HepG2 (cell line): Measurements from ENCODE around the gene ESX1. TPM values are rescaled to one million over a fixed set of nuclear protein-coding genes. Genes with fewer than 3 reads are reported as not detected.

Source experiments
- ATAC-seq: fragments of 200-7000 bp; cut with Tn5 transposase; 3 replicates; pipeline ENCODE4 v1.9.1; 2020; ENCODE audit warnings: mild to moderate bottlenecking, moderate library complexity
- BruUV-seq: library from RNA; stranded (reverse); fragments of 400-500 nt; replicated peaks from 2 replicates; lab custom pipeline; 2021; lab: Mats Ljungman, UMichigan
- CTCF ChIA-PET: fragments of 300-600 bp; formaldehyde crosslinking; extraction: SDS; loops from one replicate; lab custom pipeline; 2021; ENCODE audit warnings: low total read pairs, inconsistent platforms, low intra/inter-chr PET ratio; lab: Yijun Ruan, JAX
- POLR2A ChIA-PET: fragments of 350-600 bp; sonication (Branson Sonifier 250); formaldehyde crosslinking; loops from one replicate; lab custom pipeline; 2020; ENCODE audit warnings: antibody characterized with exemption, inconsistent platforms; lab: Yijun Ruan, JAX
- DNase-seq: peaks from one replicate; pipeline ENCODE4 v3.0.0-alpha.2; 2015; ENCODE audit warnings: low spot score
- FAIRE-seq: peaks from 3 replicates; lab custom pipeline; 2011; peaks lifted over from hg19 to GRCh38; lab: Jason Lieb, UNC
- H2AFZ ChIP-seq: one replicate; pipeline ENCODE4 v1.6.1; 2011; ENCODE audit warnings: low read length, inconsistent platforms
- H3K27ac ChIP-seq: fragments of 300-600 bp; 3 replicates; pipeline ENCODE4 v1.8.0; 2011; ENCODE audit warnings: mixed run types, mild to moderate bottlenecking, mixed read lengths, low read length, inconsistent platforms; ENCODE audit not compliant: insufficient read depth; ENCODE audit errors: extremely low read length
- H3K27me3 ChIP-seq, 2 experiments: fragments of 200-600 bp in 1 of 2; 2 replicates in 1 of 2; 3 replicates in 1 of 2; pipeline versions ENCODE4 v1.6.0 to v1.8.0; 2011; ENCODE audit warnings: low read length in 2 of 2, mild to moderate bottlenecking in 2 of 2, moderate library complexity in 2 of 2, inconsistent platforms in 1 of 2; ENCODE audit not compliant: insufficient read depth in 2 of 2, control insufficient read depth in 1 of 2
- H3K36me3 ChIP-seq, 2 experiments: fragments of 200-600 bp in 1 of 2; replicated peaks in 1 of 2; 2 replicates in 1 of 2; 3 replicates in 1 of 2; pipeline versions ENCODE4 v1.5.1 to v1.8.0; 2011; ENCODE audit warnings: low read length in 2 of 2, inconsistent platforms in 1 of 2; ENCODE audit not compliant: insufficient read depth in 2 of 2, control insufficient read depth in 1 of 2
- H3K4me1 ChIP-seq: 2 replicates; pipeline ENCODE4 v1.5.1; 2012; ENCODE audit warnings: low read length, inconsistent platforms; ENCODE audit not compliant: insufficient read depth
- H3K4me2 ChIP-seq: 2 replicates; pipeline ENCODE4 v1.6.0; 2011; ENCODE audit warnings: low read depth, low read length, inconsistent platforms
- H3K4me3 ChIP-seq, 3 experiments: fragments of 200-600 bp in 1 of 3; sonication (generic), shearing (Covaris generic) in 1 of 3; replicated peaks in 1 of 3; 2 replicates each; pipeline ENCODE4 v1.5.1; 2011 to 2016; ENCODE audit warnings: low read length in 3 of 3, inconsistent platforms in 2 of 3, low read depth in 2 of 3, mild to moderate bottlenecking in 2 of 3, control low read depth in 1 of 3, mixed read lengths in 1 of 3; ENCODE audit not compliant: insufficient read depth in 1 of 3
- H3K79me2 ChIP-seq: one replicate; pipeline ENCODE4 v1.6.1; 2011; ENCODE audit warnings: low read length, inconsistent platforms; ENCODE audit not compliant: insufficient read depth
- H3K9ac ChIP-seq: 2 replicates; pipeline ENCODE4 v1.6.0; 2011; ENCODE audit warnings: mild to moderate bottlenecking, low read depth, low read length, inconsistent platforms; ENCODE audit not compliant: insufficient read depth
- H3K9me3 ChIP-seq: 2 replicates; pipeline ENCODE4 v1.5.1; 2012; ENCODE audit warnings: mild to moderate bottlenecking, low read length
- H4K20me1 ChIP-seq: 2 replicates; pipeline ENCODE4 v1.6.0; 2011; ENCODE audit warnings: inconsistent platforms, mild to moderate bottlenecking, low read length, moderate library complexity; ENCODE audit not compliant: insufficient read depth
- CTCF ChIP-seq: sonication (generic); formaldehyde crosslinking; IDR thresholded peaks from 2 replicates; pipeline ENCODE4 v1.5.0; 2020; ENCODE audit warnings: mild to moderate bottlenecking, missing genetic modification reagents, moderate library complexity
- SIX1 ChIP-seq: sonication (generic); formaldehyde crosslinking; IDR thresholded peaks from 2 replicates; pipeline ENCODE4 v1.4.0; 2020; ENCODE audit warnings: missing genetic modification reagents, borderline replicate concordance
- STAT5B ChIP-seq: sonication (generic); formaldehyde crosslinking; IDR thresholded peaks from 2 replicates; pipeline ENCODE4 v1.4.0; 2020; ENCODE audit warnings: missing genetic modification reagents
- TERF1 ChIP-seq: sonication (generic); formaldehyde crosslinking; IDR thresholded peaks from 2 replicates; pipeline ENCODE4 v1.8.0; 2022; ENCODE audit warnings: mild to moderate bottlenecking, missing genetic modification reagents, moderate library complexity
- ZNF142 ChIP-seq: sonication (generic); formaldehyde crosslinking; IDR thresholded peaks from 2 replicates; pipeline ENCODE4 v1.4.0; 2020; ENCODE audit warnings: missing genetic modification reagents
- WGBS: methylation state at CpG from one replicate; pipeline ENCODE4 v1.1.6; 2017; ENCODE audit warnings: low lambda C conversion rate; 5-methylcytosine and 5-hydroxymethylcytosine counted together
- in situ Hi-C: cut with HindIII; loops from 2 replicates; pipeline ENCODE4 v1.10.0; 2017; ENCODE audit warnings: low pct_unique_long_range_greater_than_20kb; ENCODE audit not compliant: extremely low pct_ligation_motif_present
- intact Hi-C: fragments of 100-400 bp; cut with micrococcal nuclease; formaldehyde crosslinking; loops from one replicate; pipeline ENCODE4 v1.10.0; 2022; ENCODE audit not compliant: unreplicated experiment
- polyA plus RNA-seq, 8 experiments: library from polyadenylated mRNA; depleted of rRNA in 3 of 8; stranded (reverse) in 7 of 8; unstranded in 1 of 8; fragments of >200 nt; fragmentation: Illumina TruSeq in 4 of 8; extraction: Trizol in 4 of 8; gene quantifications; 2 replicates each; pipeline versions ENCODE4 v1.2.1 to v1.2.3, GENCODE V29; 2011 to 2016; ENCODE audit warnings: low read depth in 4 of 8, missing spikeins in 1 of 8, mixed read lengths in 1 of 8; ENCODE audit not compliant: insufficient read depth in 1 of 8
- total RNA-seq, 5 experiments: library from RNA; depleted of rRNA; stranded (reverse); fragments of >200 nt; fragmentation: Illumina TruSeq; extraction: Trizol; gene quantifications; 2 replicates each; pipeline ENCODE4 v1.2.3, GENCODE V29; 2016; ENCODE audit warnings: low read depth in 1 of 5

ESX1 gene
- total and polyA plus RNA-seq, 2 of the 13 experiments (the other 11 are each of a cell fraction or from before 2014, with no cell fraction given), result not detected

- no peak for TF ChIP-seq TERF1 (CRISPR knock-in tag)
These were observed at the start of gene ESX1 (continued) for GRCh38 chrX:104254442-104255115.

- POLR2A ChIA-PET, result no interaction called here
- BruUV-seq, result no TSS peak
These were observed 40.9 kb upstream of the ESX1 start for GRCh38 chrX:104295636-104296035.

More at GRCh38 chrX:104295636-104296035, 40.9 kb upstream of the ESX1 start:
- ATAC-seq, result no peak
- Histone ChIP-seq H3K9ac (no peak overlapping the region), H2AFZ (no peak overlapping the region), H3K4me3 (no peak overlapping the region), H3K27ac (no peak overlapping the region), H3K27me3 (no peaks in the 10 kb centered on the region), H3K36me3 (no peaks in the 10 kb centered on the region), H3K79me2 (no peaks in the 10 kb centered on the region), H4K20me1 (no peaks in the 10 kb centered on the region), H3K4me2 (no peak overlapping the region), H3K4me1 (no peaks in the 10 kb centered on the region), H3K9me3 (no peaks in the 10 kb centered on the region)
- CTCF ChIA-PET, result no interaction called here
- no peak for DNase-seq
- intact Hi-C loops (no loop called here), in situ Hi-C loops (no loop called here)
- FAIRE-seq, result no peak
- 0% methylated on average over 1 of the region's 1 CpG for WGBS
- no peak for TF ChIP-seq SIX1 (CRISPR knock-in tag)
- TF ChIP-seq STAT5B, result no peak
- TF ChIP-seq ZNF142, result no peak
- no peak for TF ChIP-seq CTCF (CRISPR knock-in tag)
